Stomach (tissue), 4 donors: ENCODE measurements around the gene ENOX1.

Source experiments
- EP300 ChIP-seq: sonication (generic); formaldehyde crosslinking; IDR thresholded peaks from one replicate; pipeline ENCODE4 v1.6.1; 2017; ENCODE audit warnings: antibody characterized with exemption
- POLR2A ChIP-seq, 4 donors: fragments of 450-650 bp; IDR thresholded peaks; one replicate each; pipeline ENCODE4 v1.6.1; 2016; ENCODE audit warnings: antibody characterized with exemption in 4 of 4, control low read depth in 2 of 4, mild to moderate bottlenecking in 1 of 4, moderate library complexity in 1 of 4
- POLR2AphosphoS5 ChIP-seq, 3 donors: sonication (generic); formaldehyde crosslinking; IDR thresholded peaks; one replicate each; pipeline ENCODE4 v1.6.1; 2016; ENCODE audit warnings: antibody characterized with exemption in 3 of 3
- TF ChIP-seq, protein P1 (sequence below), 7 experiments: fragments of 450-650 bp in 4 of 7; fragments of 200-600 bp in 3 of 7; sonication (generic) in 3 of 7; IDR thresholded peaks; one replicate each; pipeline ENCODE4 v1.5.1; 2016 to 2019; ENCODE audit warnings: antibody characterized with exemption in 7 of 7, control low read depth in 2 of 7, mild to moderate bottlenecking in 1 of 7

DNA sequence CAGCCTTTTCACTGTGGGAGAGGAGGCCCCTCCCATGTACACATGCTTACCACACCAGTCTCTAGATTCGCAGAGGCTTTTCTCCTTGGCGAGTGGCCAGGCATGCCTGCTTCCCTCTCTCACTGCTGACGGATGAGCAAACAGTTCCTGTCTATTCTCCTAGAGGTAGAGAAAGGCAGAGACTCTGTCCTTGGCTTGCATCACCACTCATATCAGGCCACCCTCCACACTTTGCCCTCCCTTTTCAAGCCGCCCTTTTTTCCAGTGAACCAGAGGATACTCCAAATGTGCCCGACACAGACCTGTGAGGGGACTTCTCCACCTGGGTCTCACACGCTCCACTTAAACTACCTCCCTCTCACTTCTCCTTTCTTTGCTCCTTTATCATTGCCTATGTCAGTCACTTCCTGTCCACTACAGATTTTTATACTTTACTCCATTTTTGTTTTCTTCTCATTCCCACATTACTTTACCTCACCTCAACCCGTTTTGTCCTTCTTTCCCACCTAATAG is 478.8 kb downstream of the ENOX1 start:
- TF ChIP-seq, protein P1, sequence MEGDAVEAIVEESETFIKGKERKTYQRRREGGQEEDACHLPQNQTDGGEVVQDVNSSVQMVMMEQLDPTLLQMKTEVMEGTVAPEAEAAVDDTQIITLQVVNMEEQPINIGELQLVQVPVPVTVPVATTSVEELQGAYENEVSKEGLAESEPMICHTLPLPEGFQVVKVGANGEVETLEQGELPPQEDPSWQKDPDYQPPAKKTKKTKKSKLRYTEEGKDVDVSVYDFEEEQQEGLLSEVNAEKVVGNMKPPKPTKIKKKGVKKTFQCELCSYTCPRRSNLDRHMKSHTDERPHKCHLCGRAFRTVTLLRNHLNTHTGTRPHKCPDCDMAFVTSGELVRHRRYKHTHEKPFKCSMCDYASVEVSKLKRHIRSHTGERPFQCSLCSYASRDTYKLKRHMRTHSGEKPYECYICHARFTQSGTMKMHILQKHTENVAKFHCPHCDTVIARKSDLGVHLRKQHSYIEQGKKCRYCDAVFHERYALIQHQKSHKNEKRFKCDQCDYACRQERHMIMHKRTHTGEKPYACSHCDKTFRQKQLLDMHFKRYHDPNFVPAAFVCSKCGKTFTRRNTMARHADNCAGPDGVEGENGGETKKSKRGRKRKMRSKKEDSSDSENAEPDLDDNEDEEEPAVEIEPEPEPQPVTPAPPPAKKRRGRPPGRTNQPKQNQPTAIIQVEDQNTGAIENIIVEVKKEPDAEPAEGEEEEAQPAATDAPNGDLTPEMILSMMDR (IDR thresholded peaks at IDR 0.05), result no peak
- peak in 1 of 3 donors; percentile 36 for TF ChIP-seq POLR2AphosphoS5 (IDR thresholded peaks at IDR 0.05)
- no peak for TF ChIP-seq POLR2A (IDR thresholded peaks at IDR 0.05)
- no peak for TF ChIP-seq EP300
